HCT116 (cell line): ENCODE results near the gene KRTAP5-2. TPM values are rescaled to one million over a fixed set of nuclear protein-coding genes. Genes with fewer than 3 reads are reported as not detected.
A peak's percentile ranks its signal among the peaks of the same experiment; 100 is the strongest.

Experiments
- ATAC-seq: fragments of 200-7000 bp; cut with Tn5 transposase; 2 replicates; pipeline ENCODE4 v1.9.1; 2020; ENCODE audit warnings: mild to moderate bottlenecking, moderate library complexity
- BruUV-seq: library from RNA; stranded (reverse); fragments of 400-500 nt; replicated peaks from 2 replicates; lab custom pipeline; 2021; lab: Mats Ljungman, UMichigan
- CTCF ChIA-PET: fragments of 300-600 bp; sonication (Branson Sonifier 250); formaldehyde crosslinking; loops from one replicate; lab custom pipeline; 2021; ENCODE audit warnings: antibody characterized with exemption; lab: Charles Lee
- POLR2A ChIA-PET: fragments of 300-600, 350-600 bp; sonication (Branson Sonifier 250); formaldehyde crosslinking; loops from one replicate; lab custom pipeline; 2021; ENCODE audit warnings: antibody characterized with exemption; lab: Charles Lee
- RAD21 ChIA-PET, 2 experiments: fragments of 300-600 bp; sonication (Branson Sonifier 250); formaldehyde crosslinking; loops; one replicate each; lab custom pipeline; 2023; ENCODE audit warnings: low total read pairs in 2 of 2; ENCODE audit not compliant: uncharacterized antibody in 2 of 2, unreplicated experiment in 2 of 2, low non-redundant PET in 1 of 2; lab: Charles Lee
- DNase-seq: peaks from one replicate; pipeline ENCODE4 v3.0.0-alpha.2; 2010; ENCODE audit warnings: low read depth, low spot score
- H2AFZ ChIP-seq: fragments of 200-600 bp; shearing (Covaris generic), sonication (generic); 2 replicates; pipeline ENCODE4 v1.6.1; 2017; ENCODE audit warnings: low read depth, mixed run types, mixed read lengths, antibody characterized with exemption, low read length; ENCODE audit not compliant: poor library complexity, severe bottlenecking
- H3K27ac ChIP-seq: 2 replicates; pipeline ENCODE4 v1.5.1; 2012; ENCODE audit warnings: low read depth, low read length
- H3K27me3 ChIP-seq: fragments of 200-600 bp; sonication (generic); 2 replicates; pipeline ENCODE4 v1.6.1; 2016; ENCODE audit warnings: mixed run types, low read length, mixed read lengths; ENCODE audit not compliant: insufficient read depth
- H3K36me3 ChIP-seq, 2 experiments: fragments of 200-500 bp in 1 of 2; fragments of 200-600 bp in 1 of 2; sonication (Bioruptor generic) in 1 of 2; sonication (generic) in 1 of 2; 2 replicates each; pipeline versions ENCODE4 v1.5.1 to v1.6.1; 2014 to 2016; ENCODE audit warnings: low read length in 2 of 2, inconsistent platforms in 1 of 2, mixed read lengths in 1 of 2, mixed run types in 1 of 2; ENCODE audit not compliant: insufficient read depth in 2 of 2, control insufficient read depth in 1 of 2
- H3K4me1 ChIP-seq, 2 experiments: fragments of 200-600 bp in 1 of 2; sonication (generic) in 1 of 2; 2 replicates each; pipeline versions ENCODE4 v1.5.1 to v1.6.1; 2012 to 2017; ENCODE audit warnings: low read length in 2 of 2, inconsistent platforms in 1 of 2, mild to moderate bottlenecking in 1 of 2, mixed read lengths in 1 of 2, mixed run types in 1 of 2, moderate library complexity in 1 of 2; ENCODE audit not compliant: insufficient read depth in 2 of 2, control insufficient read depth in 1 of 2
- H3K4me2 ChIP-seq: fragments of 200-600 bp; sonication (generic); 2 replicates; pipeline ENCODE4 v1.6.1; 2017; ENCODE audit warnings: mixed run types, low read length, mixed read lengths
- H3K4me3 ChIP-seq, 2 experiments: fragments of 200-600 bp in 1 of 2; sonication (generic) in 1 of 2; replicated peaks in 1 of 2; 2 replicates each; pipeline ENCODE4 v1.5.1; 2011 to 2016; ENCODE audit warnings: low read length in 2 of 2, control low read depth in 1 of 2, low read depth in 1 of 2, mild to moderate bottlenecking in 1 of 2, mixed read lengths in 1 of 2, mixed run types in 1 of 2
- H3K79me2 ChIP-seq: fragments of 200-600 bp; sonication (generic); 2 replicates; pipeline ENCODE4 v1.6.1; 2017; ENCODE audit warnings: mild to moderate bottlenecking, mixed run types, low read length, moderate library complexity, mixed read lengths; ENCODE audit not compliant: insufficient read depth
- H3K9ac ChIP-seq: fragments of 200-600 bp; sonication (generic); 2 replicates; pipeline ENCODE4 v1.6.1; 2016; ENCODE audit warnings: low read length, mixed read lengths
- H3K9me2 ChIP-seq: fragments of 200-600 bp; sonication (generic), shearing (Covaris generic); 2 replicates; pipeline ENCODE4 v1.6.1; 2017; ENCODE audit warnings: mixed run types, mild to moderate bottlenecking, moderate library complexity; ENCODE audit not compliant: insufficient read depth
- H3K9me3 ChIP-seq, 2 experiments: fragments of 200-500 bp in 1 of 2; fragments of 200-600 bp in 1 of 2; sonication (Bioruptor generic) in 1 of 2; sonication (generic) in 1 of 2; 2 replicates each; pipeline ENCODE4 v1.6.1; 2014 to 2017; ENCODE audit warnings: low read length in 2 of 2, mixed read lengths in 2 of 2, inconsistent platforms in 1 of 2, low read depth in 1 of 2, mild to moderate bottlenecking in 1 of 2, mixed run types in 1 of 2, moderate library complexity in 1 of 2; ENCODE audit not compliant: control insufficient read depth in 1 of 2, insufficient read depth in 1 of 2
- H4K20me1 ChIP-seq: fragments of 200-600 bp; sonication (generic), shearing (Covaris generic); 2 replicates; pipeline ENCODE4 v1.6.1; 2017; ENCODE audit warnings: mixed run types, mild to moderate bottlenecking, moderate library complexity; ENCODE audit not compliant: insufficient read depth
- CBX3 ChIP-seq: IDR thresholded peaks from 2 replicates; pipeline ENCODE4 v1.6.1; 2012; ENCODE audit warnings: low read depth
- CTCF ChIP-seq, 3 experiments: fragments of 200-600 bp in 1 of 3; sonication (generic) in 1 of 3; IDR thresholded peaks in 2 of 3; conservative IDR thresholded peaks in 1 of 3; 2 replicates each; pipeline ENCODE4 v1.5.1; 2012 to 2017; ENCODE audit warnings: low read depth in 2 of 3, low read length in 2 of 3, antibody characterized with exemption in 1 of 3, borderline replicate concordance in 1 of 3, control low read depth in 1 of 3, mild to moderate bottlenecking in 1 of 3, mixed read lengths in 1 of 3, mixed run types in 1 of 3, moderate library complexity in 1 of 3; ENCODE audit not compliant: insufficient read depth in 1 of 3
- EZH2 ChIP-seq: fragments of 200-600 bp; sonication (generic); IDR thresholded peaks from 2 replicates; pipeline ENCODE4 v1.6.1; 2017; ENCODE audit warnings: antibody characterized with exemption, mixed run types
- EZH2phosphoT487 ChIP-seq: fragments of 200-600 bp; IDR thresholded peaks from 2 replicates; pipeline ENCODE4 v1.6.1; 2018; ENCODE audit warnings: antibody characterized with exemption, borderline replicate concordance
- JUND ChIP-seq: IDR thresholded peaks from 2 replicates; pipeline ENCODE4 v1.6.1; 2012
- TCF7L2 ChIP-seq: IDR thresholded peaks from 2 replicates; pipeline ENCODE4 v1.7.0; 2011; ENCODE audit warnings: borderline replicate concordance, inconsistent platforms; ENCODE audit not compliant: insufficient read depth, insufficient read length; ENCODE audit errors: extremely low read depth
- YY1 ChIP-seq: IDR thresholded peaks from 2 replicates; pipeline ENCODE4 v1.6.1; 2011; ENCODE audit warnings: low read length, low read depth, moderate library complexity, mild to moderate bottlenecking; ENCODE audit not compliant: insufficient replicate concordance; ENCODE audit errors: extremely low read depth
- ZFX ChIP-seq: fragments of 450-650 bp; IDR thresholded peaks from 2 replicates; pipeline ENCODE4 v1.6.1; 2017
- intact Hi-C: fragments of 100-400 bp; cut with micrococcal nuclease; formaldehyde crosslinking; loops from 2 replicates; pipeline ENCODE4 v1.10.0; 2022
- total RNA-seq: library from RNA; stranded (reverse); gene quantifications from one replicate; pipeline ENCODE4 v1.2.1, GENCODE V29; 2021; ENCODE audit not compliant: unreplicated experiment

The KRTAP5-2 gene
- total RNA-seq, 1 experiment from 2014 or later, result not detected

GRCh38 chr11:1570531-1570895, 27.6 kb downstream of the KRTAP5-2 start:
- TF ChIP-seq ZFX (no peak), CBX3 (no peak), EZH2phosphoT487 (no peak), EZH2 (no peak), YY1 (no peak), CTCF (IDR thresholded peaks at IDR 0.05 in 2 of 3, conservative IDR thresholded peaks at IDR 0.05 in 1 of 3; ENCODE audit: borderline replicate concordance in 1 of 3, insufficient read depth in 1 of 3, low read depth in 2 of 3, low read length in 2 of 3) (no peak), JUND (no peak), TCF7L2 (no peak)
- TF ChIP-seq, all 23 proteins: peak for 0
- no peak overlapping the region for H2AFZ ChIP-seq
- peaks cover 3% of the 10 kb centered on the region; the same call in 1 of the 2 replicates for H3K79me2 ChIP-seq
- intact Hi-C loops, result no loop called here
- ChIA-PET RAD21 (no interaction called here), POLR2A (no interaction called here), CTCF (no interaction called here)
- H3K9me2 ChIP-seq, result no peaks in the 10 kb centered on the region
- no peaks in the 10 kb centered on the region for H3K9me3 ChIP-seq
- H3K4me3 ChIP-seq, result peak overlapping the region; percentile 65 to 70; a peak in 2 of 4 replicates
- no peak for ATAC-seq
- H3K36me3 ChIP-seq, result no peaks in the 10 kb centered on the region
- no peak for DNase-seq
- H3K27me3 ChIP-seq, result no peaks in the 10 kb centered on the region
- peak overlapping the region; percentile 77; the same call in 1 of the 2 replicates for H3K9ac ChIP-seq
- peak overlapping the region; percentile 88 for H3K4me2 ChIP-seq
- BruUV-seq, result TSS peak; percentile 61
- H3K4me1 ChIP-seq, result peaks cover 16 to 29% of the 10 kb centered on the region in 2 experiments; a peak in 3 of 4 replicates
- H3K27ac ChIP-seq, result no peak overlapping the region
- no peaks in the 10 kb centered on the region for H4K20me1 ChIP-seq
